Nasal cavity respiratory epithelium epithelial cell of viscerocranial mucosa (primary cell): ENCODE measurements around the gene HINT2. TPM values are rescaled to one million over a fixed set of nuclear protein-coding genes. Genes with fewer than 3 reads are reported as not detected.

Experiments
- total RNA-seq: library from RNA; depleted of rRNA; stranded (reverse); fragments of >200 nt; gene quantifications from 2 replicates; pipeline ENCODE4 v1.2.3, GENCODE V29; 2014

The HINT2 gene
- 13.0 and 21.2 TPM in 2 replicates for total RNA-seq

GRCh38 chr9:35814841-35815543, at the start of gene HINT2:
Gene HINT2, minus strand, starts transcription at chr9:35815042. Its CDS starts 63 bp downstream, at chr9:35814979.

GRCh38 chr9:35829084-35829763, 14.4 kb upstream of the HINT2 start, which contains the start of gene TMEM8B:
Gene TMEM8B, plus strand, starts transcription at chr9:35829228. Its CDS starts 220 bp downstream, at chr9:35829448.

GRCh38 chr9:35828716-35829083, 13.9 kb upstream of the HINT2 start, which contains the start of gene FAM221B:
Gene FAM221B, minus strand, starts transcription at chr9:35828732. Its CDS starts 2,571 bp downstream, at chr9:35826161.

GRCh38 chr9:35812025-35812602, 2.7 kb downstream of the HINT2 start, which contains the start of gene SPAG8:
Gene SPAG8, minus strand, starts transcription at chr9:35812262. Its CDS starts 115 bp downstream, at chr9:35812147.

GRCh38 chr9:35791297-35791921, 23.4 kb downstream of the HINT2 start, which contains the start of gene NPR2:
Gene NPR2, plus strand, starts transcription at chr9:35791591. Its CDS starts 818 bp downstream, at chr9:35792409.

Other genes with a start within 250 kb of the HINT2 start
- gene TESK1, start 209.8 kb downstream of the HINT2 start, total RNA-seq: 9.6 and 16.8 TPM in 2 replicates
- 0.50 and 1.0 TPM in 2 replicates for gene CD72, start 196.6 kb downstream of the HINT2 start, total RNA-seq
- not detected in 2 replicates for gene SIT1, start 164.1 kb downstream of the HINT2 start, total RNA-seq
- gene RMRP, start 157.0 kb downstream of the HINT2 start, total RNA-seq: 18,537 and 104,493 TPM in 2 replicates
- gene CCDC107, start 156.8 kb downstream of the HINT2 start, total RNA-seq: 6.7 and 14.4 TPM in 2 replicates
- gene ARHGEF39, start 149.8 kb downstream of the HINT2 start, total RNA-seq: 0.07 and 0.34 TPM in 2 replicates
- 0.68 and 7.5 TPM in 2 replicates for gene CA9, start 141.1 kb downstream of the HINT2 start, total RNA-seq
- gene TPM2, start 125.1 kb downstream of the HINT2 start, total RNA-seq: 35.1 and 43.1 TPM in 2 replicates
- gene TLN1, start 82.8 kb downstream of the HINT2 start, total RNA-seq: 83.7 and 230 TPM in 2 replicates
- gene CREB3, start 82.4 kb downstream of the HINT2 start, total RNA-seq: 39.5 and 50.9 TPM in 2 replicates
- gene GBA2, start 65.8 kb downstream of the HINT2 start, total RNA-seq: 36.6 and 41.6 TPM in 2 replicates
- gene RGP1, start 65.8 kb downstream of the HINT2 start, total RNA-seq: 17.1 and 25.6 TPM in 2 replicates
- not detected in 2 replicates for gene MSMP, start 60.8 kb downstream of the HINT2 start, total RNA-seq
- 4.1 and 15.9 TPM in 2 replicates for gene NPR2, start 23.5 kb downstream of the HINT2 start, total RNA-seq
- 0.14 TPM in 1 of 2 replicates, not detected in the other for gene SPAG8, start 2.8 kb downstream of the HINT2 start, total RNA-seq
- gene FAM221B, start 13.7 kb upstream of the HINT2 start, total RNA-seq: not detected in 2 replicates
- gene TMEM8B, start 14.2 kb upstream of the HINT2 start, total RNA-seq: 0.68 and 5.8 TPM in 2 replicates
- gene OR13J1, start 55.4 kb upstream of the HINT2 start, total RNA-seq: not detected in 2 replicates
- 0.28 and 0.34 TPM in 2 replicates for gene HRCT1, start 91.2 kb upstream of the HINT2 start, total RNA-seq
- gene SPAAR, start 94.4 kb upstream of the HINT2 start, total RNA-seq: 0.07 TPM in 1 of 2 replicates, not detected in the other
- gene OR2S2, start 143.1 kb upstream of the HINT2 start, total RNA-seq: not detected in 2 replicates
- 1.4 and 2.0 TPM in 2 replicates for gene RECK, start 221.9 kb upstream of the HINT2 start, total RNA-seq